NCI-H2081 treated with DMSO at 0.1 percent for 48 hours (cell line): Measurements from ENCODE around the gene SUSD2.
"Not testable (repeated sequence)": the region's sequence is repeated elsewhere in the genome, so short reads cannot be mapped to it uniquely, and the experiment has no call there.

Source experiments
- DNase-seq: peaks from one replicate; lab custom pipeline; 2025; lab: John Stamatoyannopoulos, UW

Gene SUSD2

GRCh38 chr22:24176630-24177029 lies 4.7 kb upstream of the SUSD2 start:
- DNase-seq = no peak

- no peak for DNase-seq
Measured at GRCh38 chr22:24177045-24177444, 4.2 kb upstream of the SUSD2 start.

DNA sequence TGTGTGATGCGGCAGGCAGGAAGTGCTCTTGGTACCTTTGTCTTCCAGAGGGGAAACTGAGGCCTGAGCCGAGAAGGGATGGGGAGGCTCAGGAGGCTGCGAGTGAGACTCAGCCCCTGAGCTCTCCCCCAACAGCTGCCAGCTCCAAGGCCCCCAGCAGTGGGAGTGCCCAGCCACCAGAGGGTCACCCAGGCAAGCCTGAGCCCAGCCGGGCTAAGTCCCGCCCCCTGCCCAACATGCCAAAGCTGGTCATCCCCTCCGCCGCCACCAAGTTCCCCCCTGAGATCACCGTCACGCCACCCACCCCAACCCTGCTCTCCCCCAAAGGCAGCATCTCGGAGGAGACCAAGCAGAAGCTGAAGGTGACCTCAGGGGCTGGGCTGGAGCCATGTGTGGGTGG lies 3.8 kb upstream of the SUSD2 start:
- DNase-seq = no peak

DNA sequence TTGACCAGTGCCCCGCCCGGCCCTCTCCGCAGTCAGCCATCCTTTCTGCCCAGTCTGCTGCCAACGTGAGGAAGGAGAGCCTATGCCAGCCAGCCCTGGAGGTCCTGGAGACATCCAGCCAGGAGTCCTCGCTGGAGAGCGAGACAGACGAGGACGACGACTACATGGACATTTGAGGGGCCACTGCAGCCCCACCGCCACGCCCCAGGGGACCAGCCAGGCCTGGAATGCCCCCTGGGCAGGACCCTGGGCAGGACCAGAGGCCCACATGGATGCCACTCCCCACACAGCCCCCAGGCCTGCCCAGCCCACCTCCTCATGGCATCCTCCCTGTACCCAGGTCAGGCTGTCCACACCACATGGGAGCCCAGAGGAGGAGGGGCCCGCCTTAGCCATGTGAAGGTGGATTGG lies 3.3 kb upstream of the SUSD2 start:
- no peak for DNase-seq

DNA sequence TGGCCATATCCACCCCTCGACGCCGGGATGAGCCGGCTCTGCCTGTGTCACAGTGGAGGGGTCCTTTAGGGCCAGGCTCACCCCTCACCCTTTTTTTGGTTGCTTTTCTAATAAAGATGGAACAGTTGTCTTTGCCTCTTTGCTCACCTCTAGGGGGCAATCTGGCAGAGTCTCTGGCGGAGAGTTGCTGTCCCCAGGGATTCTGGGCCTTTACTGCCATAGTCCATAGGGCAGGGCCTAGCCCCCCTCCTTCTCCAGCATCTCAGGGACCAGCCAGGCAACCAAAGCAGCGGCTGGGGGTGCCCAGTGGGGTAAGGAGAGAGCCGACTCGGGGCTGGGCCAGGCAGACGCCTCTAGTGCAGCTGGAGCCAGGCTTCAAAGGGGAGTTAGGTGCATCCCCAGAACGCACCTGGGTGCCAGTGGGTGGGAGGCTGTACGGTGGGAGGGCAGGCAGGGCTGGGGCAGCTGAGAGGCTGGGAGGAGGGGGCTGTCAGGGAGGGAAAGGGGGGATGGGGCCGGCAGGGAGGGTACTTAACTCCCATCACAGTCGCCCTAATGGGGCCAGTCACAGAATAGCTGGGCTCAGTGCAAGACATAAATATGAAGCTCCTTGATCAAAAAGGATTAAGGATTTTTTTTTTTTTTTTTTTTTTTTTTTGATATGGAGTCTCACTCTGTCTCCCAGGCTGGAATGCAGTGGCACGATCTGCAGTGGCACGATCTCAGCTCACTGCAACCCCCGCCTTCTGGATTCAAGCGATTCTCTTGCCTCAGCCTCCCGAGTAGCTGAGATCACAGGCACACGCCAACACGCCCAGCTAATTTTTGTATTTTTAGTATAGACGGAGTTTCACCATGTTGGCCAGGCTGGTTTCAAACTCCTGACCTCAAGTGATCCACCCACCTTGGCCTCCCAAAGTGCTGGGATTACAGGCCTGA lies 2.5 kb upstream of the SUSD2 start:
- DNase-seq = no peak

DNA sequence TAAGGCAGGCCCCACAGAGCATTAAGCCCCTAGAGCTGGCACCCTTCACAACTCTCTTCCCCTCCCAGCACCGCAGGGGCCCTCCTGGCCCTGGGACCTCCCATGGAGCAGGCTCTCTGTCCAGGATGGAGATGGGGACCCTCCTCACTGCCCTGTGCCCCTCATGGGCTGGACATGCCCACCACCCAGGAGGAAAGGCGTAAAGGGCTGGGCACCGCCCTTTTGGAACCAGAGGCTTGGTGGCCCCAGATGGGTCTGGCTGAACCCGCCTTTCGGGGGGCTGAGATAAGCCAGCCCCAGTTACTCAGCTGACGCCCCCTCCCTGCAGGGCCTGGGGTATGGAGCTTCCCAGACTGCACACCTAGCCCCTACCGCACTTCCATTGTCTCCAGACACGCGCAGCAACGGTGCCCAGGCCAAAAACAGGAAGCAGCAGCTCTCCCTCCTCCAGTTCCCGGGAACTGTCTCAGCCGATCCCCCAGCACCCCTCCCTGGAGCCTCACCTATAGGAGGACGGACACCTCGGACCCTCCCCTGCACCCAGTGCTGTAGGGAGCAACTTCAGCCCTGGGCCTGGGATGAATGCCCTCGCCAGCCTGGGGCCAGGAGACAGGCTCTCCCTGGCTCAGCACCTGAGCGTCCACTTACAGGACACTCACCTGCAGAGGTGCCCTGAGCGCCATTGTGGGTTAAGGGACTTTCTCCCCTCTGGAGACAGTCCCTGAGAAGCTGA lies 1.6 kb upstream of the SUSD2 start:
- no peak for DNase-seq

GRCh38 chr22:24180316-24181087 lies 785 bp upstream of the SUSD2 start:
- DNase-seq = no peak

- no peak for DNase-seq
Measured at GRCh38 chr22:24181996-24182899, 961 bp downstream of the SUSD2 start.

DNA sequence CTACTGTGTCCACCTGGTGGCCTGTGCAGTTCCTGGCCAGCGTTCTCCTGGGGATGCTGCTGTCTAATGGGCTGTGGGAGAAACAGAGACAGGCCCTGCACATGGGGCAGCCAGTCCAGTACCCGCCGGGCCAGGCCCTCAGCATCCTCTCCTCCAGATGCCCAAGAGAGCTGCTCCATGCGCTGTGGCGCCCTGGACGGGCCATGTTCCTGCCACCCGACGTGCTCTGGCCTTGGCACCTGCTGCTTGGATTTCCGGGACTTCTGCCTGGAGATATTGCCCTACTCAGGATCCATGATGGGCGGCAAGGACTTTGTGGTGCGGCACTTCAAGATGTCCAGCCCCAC lies 1.6 kb downstream of the SUSD2 start:
- DNase-seq = not testable (repeated sequence)

DNA sequence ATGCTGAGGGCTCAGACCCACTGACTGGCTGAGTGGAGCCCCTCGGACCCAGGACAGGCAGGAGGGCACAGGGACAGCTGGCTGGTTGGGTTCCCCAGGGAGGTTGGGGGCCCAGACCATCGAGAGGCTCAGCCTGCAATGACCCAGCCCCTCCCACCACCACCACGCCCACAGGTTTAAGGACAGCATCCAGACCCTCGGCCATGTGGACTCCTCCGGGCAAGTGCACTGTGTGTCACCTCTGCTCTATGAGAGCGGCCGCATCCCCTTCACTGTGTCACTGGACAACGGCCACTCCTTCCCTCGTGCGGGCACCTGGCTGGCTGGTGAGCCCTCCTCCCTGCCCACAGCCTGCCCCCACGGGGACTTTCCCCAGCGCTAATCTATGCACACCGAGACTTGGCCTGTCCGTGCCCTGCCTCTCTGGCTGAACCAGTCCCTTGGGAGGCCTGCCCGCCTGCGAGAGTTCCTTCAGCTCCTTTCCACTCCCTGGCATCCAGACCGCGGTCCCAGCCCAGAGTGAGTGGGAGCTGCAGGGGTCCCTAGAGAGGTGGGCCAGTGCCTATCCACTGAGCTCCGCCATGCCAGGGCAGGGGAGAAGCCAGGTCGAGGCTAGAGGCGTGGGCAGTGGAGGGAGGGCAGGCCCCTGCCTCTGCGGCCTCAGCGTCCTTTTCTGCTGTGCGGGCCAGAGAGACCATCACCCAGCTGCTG lies 2.2 kb downstream of the SUSD2 start:
- no peak for DNase-seq

DNA sequence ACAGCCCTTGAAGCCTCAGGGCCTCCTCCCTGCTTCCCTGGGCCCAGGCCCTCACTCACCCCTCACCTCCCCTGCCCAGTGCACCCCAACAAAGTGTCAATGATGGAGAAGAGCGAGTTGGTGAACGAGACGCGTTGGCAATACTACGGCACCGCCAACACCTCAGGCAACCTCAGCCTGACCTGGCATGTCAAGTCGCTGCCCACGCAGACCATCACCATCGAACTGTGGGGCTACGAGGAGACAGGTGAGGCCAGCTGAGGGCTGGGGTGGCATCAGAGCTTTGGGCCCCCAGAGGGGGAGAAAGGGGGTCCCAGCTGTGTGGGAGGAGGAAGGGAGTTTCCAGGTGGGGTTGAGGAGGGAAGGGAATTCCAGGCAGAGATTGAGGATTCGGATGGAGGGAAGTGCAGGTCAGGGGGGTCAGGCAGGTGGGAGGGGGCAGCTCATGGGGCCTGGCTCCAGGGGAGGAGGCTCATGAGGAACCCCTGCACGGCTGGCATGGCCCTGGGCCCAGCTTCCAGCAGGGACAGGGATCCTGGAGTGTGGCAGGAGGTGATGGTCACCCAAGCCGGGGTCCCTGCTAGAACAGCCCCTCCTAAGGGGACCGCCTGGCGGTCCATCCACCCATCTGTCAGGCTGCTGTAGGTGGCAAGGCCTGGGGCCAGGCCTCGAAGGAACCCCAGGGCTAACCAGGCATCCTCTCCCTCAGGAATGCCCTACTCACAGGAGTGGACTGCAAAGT lies 2.9 kb downstream of the SUSD2 start:
- no peak for DNase-seq

DNA sequence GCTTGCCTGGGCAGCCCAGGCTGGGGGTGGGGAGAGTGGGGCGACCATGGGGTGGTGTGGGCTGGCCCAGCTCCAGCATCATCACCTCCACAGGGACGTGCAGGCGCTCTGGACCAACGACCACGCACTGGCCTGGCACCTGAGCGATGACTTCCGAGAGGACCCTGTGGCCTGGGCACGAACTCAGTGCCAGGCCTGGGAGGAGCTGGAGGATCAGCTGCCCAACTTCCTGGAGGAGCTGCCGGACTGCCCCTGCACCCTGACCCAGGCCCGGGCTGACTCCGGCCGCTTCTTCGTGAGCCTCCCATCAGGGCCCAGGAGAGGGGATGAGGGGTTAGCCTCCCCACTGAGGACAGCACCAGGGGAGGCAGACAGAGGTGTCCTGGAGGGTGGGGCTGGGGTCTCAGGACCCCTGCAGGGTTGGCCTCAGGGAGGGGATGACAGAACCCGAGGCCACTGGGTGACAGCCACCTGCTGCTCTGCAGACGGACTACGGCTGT lies 3.8 kb downstream of the SUSD2 start:
- no peak for DNase-seq

- DNase-seq = no peak
Measured at GRCh38 chr22:24185501-24186351, 4.4 kb downstream of the SUSD2 start.

DNA sequence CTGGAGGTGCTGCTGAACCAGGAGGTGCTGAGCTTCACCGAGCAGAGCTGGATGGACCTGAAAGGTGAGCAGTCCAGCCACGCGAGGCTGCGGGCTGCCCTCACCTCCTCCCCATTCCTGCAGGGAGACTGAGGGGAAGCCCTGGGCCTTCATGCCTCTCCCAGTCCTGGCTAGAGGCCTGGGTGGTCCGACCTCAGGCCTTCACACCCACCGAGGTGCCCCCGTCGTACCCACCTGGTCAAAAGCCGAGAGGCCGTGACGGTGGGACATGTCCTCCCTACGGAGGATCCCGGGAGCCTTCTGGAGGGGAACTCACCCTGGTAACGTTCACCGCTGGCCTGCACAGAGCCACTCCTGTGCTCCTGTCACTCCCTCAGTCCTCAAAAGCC lies 5.1 kb downstream of the SUSD2 start:
- no peak for DNase-seq

GRCh38 chr22:24186892-24187670 lies 5.8 kb downstream of the SUSD2 start:
- no peak for DNase-seq

- DNase-seq = no peak
Measured at GRCh38 chr22:24187731-24188644, 6.7 kb downstream of the SUSD2 start.

DNA sequence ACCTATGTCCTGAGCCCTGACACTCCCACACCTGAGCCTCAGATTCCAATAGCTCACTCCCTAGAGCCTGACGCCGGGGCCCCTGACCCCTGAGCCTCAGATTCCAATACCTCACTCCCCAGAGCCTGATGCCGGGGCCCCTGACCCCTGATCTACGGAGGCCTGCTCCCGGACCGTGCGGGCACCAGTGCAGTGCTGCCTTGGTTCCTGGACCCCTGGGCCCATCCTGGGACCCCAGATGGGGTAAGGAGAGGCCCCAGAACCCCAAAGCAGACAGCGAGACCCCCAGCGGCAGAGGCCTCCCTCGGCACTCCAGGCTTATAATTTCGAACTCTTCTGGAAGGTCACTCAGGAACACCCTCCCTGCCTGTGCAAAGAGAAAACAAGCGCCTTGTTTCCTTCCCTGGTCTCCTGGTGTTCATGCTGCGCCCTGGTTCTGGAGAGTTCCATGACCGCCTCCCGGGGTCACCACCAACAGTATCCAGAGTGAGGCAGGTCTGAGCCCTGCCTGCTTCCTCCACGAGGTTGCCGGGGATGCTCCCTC lies 7.5 kb downstream of the SUSD2 start:
- no peak for DNase-seq
